ENCODE measurements around the gene FALEC.
A peak's percentile ranks its signal among the peaks of the same experiment; 100 is the strongest.

Gene FALEC

DNA sequence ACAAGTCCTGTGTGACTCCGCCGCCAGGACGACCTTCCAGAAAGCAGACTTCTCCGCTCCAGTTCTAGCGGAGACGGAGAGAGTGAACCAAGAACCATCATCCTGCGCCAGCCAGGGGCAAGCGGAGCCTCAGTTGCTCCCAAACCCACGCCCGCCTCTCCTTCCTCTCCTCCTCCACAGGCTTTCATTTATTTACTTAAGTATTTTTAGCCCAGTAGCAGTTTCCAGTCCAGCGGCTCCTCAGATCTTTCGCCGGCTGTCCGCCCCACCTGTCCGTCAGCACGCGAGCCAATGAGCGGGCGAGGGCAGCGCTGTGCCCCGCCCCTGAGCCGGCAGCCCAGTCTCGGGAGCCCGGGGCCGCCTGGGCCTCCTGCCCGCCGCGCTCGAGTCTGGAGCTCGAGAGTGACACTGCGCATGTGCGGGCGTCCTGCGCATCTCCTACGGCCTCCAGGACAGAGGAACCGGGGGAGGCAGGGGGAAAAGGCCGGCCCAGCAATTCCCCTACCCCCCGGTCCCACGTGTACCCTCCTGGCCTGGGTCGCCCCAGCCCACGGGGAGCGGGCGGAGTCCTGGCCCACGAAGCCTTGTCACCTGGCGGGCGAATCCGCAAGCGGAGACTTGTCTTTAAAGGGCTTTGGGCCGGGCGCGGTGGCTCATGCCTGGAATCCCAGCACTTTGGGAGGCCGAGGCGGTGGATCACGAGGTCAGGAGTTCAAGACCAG is at the start of gene FALEC:
Gene FALEC (plus strand): TSS at position 425 of the 722 bp plus-strand sequence.
- H3K4me1 ChIP-seq (ENCODE audit: control insufficient read depth, insufficient read depth, low read length), result peaks cover 3% of the 10 kb centered on the region
- H3K9ac ChIP-seq (ENCODE audit: low read depth, low read length), result peak within 1 kb of the TSS; percentile 55
- peak within 1 kb of the TSS; percentile 74 for H3K4me3 ChIP-seq (ENCODE audit: low read depth, low read length)
- H3K27me3 ChIP-seq (ENCODE audit: control insufficient read depth, insufficient read depth, low read length), result no peaks in the 10 kb centered on the region
- no peaks in the 10 kb centered on the region for H3K36me3 ChIP-seq (ENCODE audit: control insufficient read depth, insufficient read depth, low read length)
- no peaks in the 10 kb centered on the region for H3K9me3 ChIP-seq (ENCODE audit: control insufficient read depth, insufficient read depth, low read length)

DNA sequence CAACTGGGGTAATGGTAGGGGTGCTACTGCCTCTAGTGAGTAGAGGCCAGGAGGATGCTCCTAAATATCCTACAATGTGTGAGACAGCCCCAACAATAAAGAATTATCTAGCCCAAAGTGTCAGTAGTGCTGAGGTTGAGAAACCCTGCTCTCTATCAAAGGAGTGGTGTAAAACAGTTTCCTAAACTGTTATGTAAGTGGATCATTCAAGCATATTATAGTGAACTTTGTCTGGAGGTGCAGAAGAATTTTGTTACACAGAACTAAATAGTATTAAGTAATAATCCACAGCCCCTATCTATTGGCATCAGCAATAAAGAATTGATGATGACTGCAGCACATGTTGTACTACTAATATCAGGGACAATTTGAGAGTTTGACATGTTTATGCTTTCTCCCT is 48.6 kb upstream of the FALEC start:
- no peaks in the 10 kb centered on the region for H3K9me3 ChIP-seq (ENCODE audit: control insufficient read depth, insufficient read depth, low read length)
- H3K4me1 ChIP-seq (ENCODE audit: control insufficient read depth, insufficient read depth, low read length), result no peaks in the 10 kb centered on the region
- no peak overlapping the region for H3K4me3 ChIP-seq (ENCODE audit: low read depth, low read length)
- no peaks in the 10 kb centered on the region for H3K27me3 ChIP-seq (ENCODE audit: control insufficient read depth, insufficient read depth, low read length)
- no peak overlapping the region for H3K9ac ChIP-seq (ENCODE audit: low read depth, low read length)
- peaks cover 26% of the 10 kb centered on the region for H3K36me3 ChIP-seq (ENCODE audit: control insufficient read depth, insufficient read depth, low read length)

DNA sequence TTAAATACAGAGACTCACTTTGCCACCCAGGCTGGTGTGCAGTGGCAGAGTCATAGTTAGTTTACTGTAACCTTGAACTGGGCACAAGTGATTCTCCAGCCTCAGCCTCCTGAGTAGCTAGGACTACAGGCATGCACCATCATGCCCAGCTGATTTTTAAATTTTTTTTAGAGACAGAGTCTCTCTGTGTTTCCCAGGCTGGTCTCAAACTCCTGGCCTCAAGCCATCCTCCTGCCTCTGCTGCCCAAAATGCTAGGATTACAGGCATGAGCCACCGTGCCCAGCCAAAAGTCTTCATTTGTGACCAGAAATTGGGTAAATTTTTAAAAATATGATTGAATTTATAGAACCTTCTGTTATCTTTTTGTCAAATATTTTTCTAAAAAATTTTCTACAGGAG is 46.3 kb upstream of the FALEC start:
- no peaks in the 10 kb centered on the region for H3K27me3 ChIP-seq (ENCODE audit: control insufficient read depth, insufficient read depth, low read length)
- H3K4me1 ChIP-seq (ENCODE audit: control insufficient read depth, insufficient read depth, low read length), result no peaks in the 10 kb centered on the region
- H3K9me3 ChIP-seq (ENCODE audit: control insufficient read depth, insufficient read depth, low read length), result no peaks in the 10 kb centered on the region
- no peak overlapping the region for H3K9ac ChIP-seq (ENCODE audit: low read depth, low read length)
- H3K4me3 ChIP-seq (ENCODE audit: low read depth, low read length), result no peak overlapping the region
- peaks cover 30% of the 10 kb centered on the region for H3K36me3 ChIP-seq (ENCODE audit: control insufficient read depth, insufficient read depth, low read length)

DNA sequence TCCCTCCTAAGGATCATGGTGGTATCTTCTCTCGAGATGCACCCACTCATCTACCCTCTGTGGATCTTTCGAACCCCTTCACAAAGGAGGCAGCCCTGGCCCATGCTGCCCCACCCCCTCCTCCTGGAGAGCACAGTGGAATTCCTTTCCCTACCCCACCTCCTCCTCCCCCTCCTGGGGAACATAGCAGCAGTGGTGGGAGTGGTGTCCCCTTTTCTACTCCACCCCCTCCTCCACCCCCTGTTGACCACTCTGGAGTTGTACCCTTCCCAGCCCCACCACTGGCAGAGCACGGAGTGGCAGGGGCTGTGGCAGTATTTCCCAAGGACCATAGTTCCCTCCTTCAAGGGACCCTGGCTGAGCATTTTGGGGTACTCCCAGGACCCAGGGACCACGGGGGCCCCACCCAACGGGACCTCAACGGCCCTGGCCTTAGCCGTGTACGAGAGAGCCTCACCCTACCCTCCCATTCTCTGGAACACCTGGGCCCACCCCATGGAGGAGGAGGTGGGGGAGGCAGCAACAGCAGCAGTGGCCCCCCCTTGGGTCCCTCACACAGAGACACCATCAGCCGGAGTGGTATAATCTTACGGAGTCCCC is 42.9 kb upstream of the FALEC start:
- Histone ChIP-seq H3K36me3 (ENCODE audit: control insufficient read depth, insufficient read depth, low read length) (peaks cover 23% of the 10 kb centered on the region), H3K9ac (ENCODE audit: low read depth, low read length) (no peak overlapping the region), H3K4me1 (ENCODE audit: control insufficient read depth, insufficient read depth, low read length) (no peaks in the 10 kb centered on the region)

DNA sequence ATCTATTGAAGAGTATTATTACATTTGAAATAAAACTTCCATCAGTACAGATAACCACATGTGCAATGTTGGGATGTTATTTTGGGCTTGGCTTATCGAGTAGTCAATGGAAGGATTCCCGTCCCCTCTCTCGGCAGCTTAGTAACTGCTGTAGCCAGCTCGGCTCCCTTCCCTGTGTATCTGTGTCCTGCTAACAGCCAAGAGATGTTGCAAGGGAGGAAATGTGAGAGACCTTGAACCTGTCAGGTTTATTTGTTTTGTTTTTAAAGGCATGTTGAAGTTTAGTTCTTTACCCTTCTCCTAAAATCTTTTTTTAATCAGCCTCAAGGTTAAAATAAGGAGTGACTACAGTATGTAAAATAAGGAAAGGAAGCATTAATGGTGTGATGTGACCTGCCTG is 41.9 kb upstream of the FALEC start:
- H3K9ac ChIP-seq (ENCODE audit: low read depth, low read length), result no peak overlapping the region
- H3K9me3 ChIP-seq (ENCODE audit: control insufficient read depth, insufficient read depth, low read length), result no peaks in the 10 kb centered on the region
- H3K36me3 ChIP-seq (ENCODE audit: control insufficient read depth, insufficient read depth, low read length), result peaks cover 23% of the 10 kb centered on the region
- no peaks in the 10 kb centered on the region for H3K27me3 ChIP-seq (ENCODE audit: control insufficient read depth, insufficient read depth, low read length)
- no peaks in the 10 kb centered on the region for H3K4me1 ChIP-seq (ENCODE audit: control insufficient read depth, insufficient read depth, low read length)
- no peak overlapping the region for H3K4me3 ChIP-seq (ENCODE audit: low read depth, low read length)

More for the DNA sequence above, 42.9 kb upstream of the FALEC start:
- Histone ChIP-seq H3K27me3 (ENCODE audit: control insufficient read depth, insufficient read depth, low read length) (no peaks in the 10 kb centered on the region), H3K4me3 (ENCODE audit: low read depth, low read length) (no peak overlapping the region), H3K9me3 (ENCODE audit: control insufficient read depth, insufficient read depth, low read length) (no peaks in the 10 kb centered on the region)

DNA sequence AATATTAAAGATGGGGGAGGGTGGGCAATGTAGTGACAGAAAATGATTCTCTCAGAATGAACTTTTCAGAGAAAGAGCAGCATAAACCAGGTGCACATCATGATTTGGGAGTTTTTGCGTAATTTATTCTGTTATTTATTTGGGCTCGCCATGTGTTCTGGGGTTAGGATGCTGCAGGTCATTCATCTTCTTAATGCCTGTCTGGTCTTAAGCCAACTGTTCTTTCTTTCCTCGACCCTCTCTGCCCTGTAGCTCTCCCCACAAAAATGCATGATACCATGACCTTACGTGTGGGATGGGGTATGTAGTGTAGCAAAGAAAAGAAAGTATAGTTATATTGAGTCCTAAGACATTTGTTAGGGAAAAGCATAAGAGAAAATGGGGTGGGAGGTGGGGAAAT is 40.7 kb upstream of the FALEC start:
- Histone ChIP-seq H3K36me3 (ENCODE audit: control insufficient read depth, insufficient read depth, low read length) (peaks cover 23% of the 10 kb centered on the region), H3K9me3 (ENCODE audit: control insufficient read depth, insufficient read depth, low read length) (no peaks in the 10 kb centered on the region), H3K27me3 (ENCODE audit: control insufficient read depth, insufficient read depth, low read length) (peaks cover 6% of the 10 kb centered on the region), H3K9ac (ENCODE audit: low read depth, low read length) (no peak overlapping the region), H3K4me3 (ENCODE audit: low read depth, low read length) (no peak overlapping the region), H3K4me1 (ENCODE audit: control insufficient read depth, insufficient read depth, low read length) (no peaks in the 10 kb centered on the region)

DNA sequence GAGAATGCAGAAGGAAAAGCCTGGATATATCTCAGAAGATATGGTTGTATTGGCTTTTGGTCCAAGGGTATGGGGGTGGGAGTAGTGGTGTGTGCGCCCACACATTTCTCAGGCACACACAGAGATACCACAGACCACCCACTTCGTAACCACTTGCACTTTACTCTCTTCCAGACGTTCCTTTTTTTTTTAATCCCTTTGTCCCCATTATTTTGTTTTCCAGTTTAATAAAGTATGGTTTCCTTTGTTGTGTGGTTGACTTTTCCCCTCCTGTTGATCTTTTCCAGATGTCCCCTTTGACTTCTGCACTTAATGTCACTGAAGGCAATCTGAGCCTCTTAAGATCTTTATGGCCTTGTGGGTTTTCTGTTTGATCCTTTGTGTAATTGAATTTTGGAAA is 38.8 kb upstream of the FALEC start:
- Histone ChIP-seq H3K27me3 (ENCODE audit: control insufficient read depth, insufficient read depth, low read length) (peaks cover 6% of the 10 kb centered on the region), H3K9me3 (ENCODE audit: control insufficient read depth, insufficient read depth, low read length) (no peaks in the 10 kb centered on the region), H3K36me3 (ENCODE audit: control insufficient read depth, insufficient read depth, low read length) (peaks cover 8% of the 10 kb centered on the region), H3K4me3 (ENCODE audit: low read depth, low read length) (no peak overlapping the region), H3K4me1 (ENCODE audit: control insufficient read depth, insufficient read depth, low read length) (no peaks in the 10 kb centered on the region), H3K9ac (ENCODE audit: low read depth, low read length) (no peak overlapping the region)

DNA sequence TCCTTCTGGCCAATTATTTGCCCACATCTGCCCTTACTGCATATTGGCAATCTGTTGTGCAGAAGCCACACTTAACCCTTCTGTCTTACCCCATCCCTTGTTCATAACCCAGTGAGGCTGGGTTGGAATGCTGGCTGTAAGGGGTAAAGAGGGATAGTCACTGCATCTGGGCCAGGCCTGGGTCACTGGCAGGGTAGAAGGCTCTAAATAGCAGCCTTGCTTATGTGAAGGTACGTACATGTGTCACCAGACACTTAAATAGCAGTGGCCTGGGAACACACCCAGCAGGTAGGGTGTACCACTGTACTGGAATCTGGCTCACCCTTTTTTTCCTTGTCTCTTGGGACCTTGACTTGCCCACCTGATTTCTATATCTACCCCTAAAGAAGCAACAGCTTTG is 38.2 kb upstream of the FALEC start:
- Histone ChIP-seq H3K4me3 (ENCODE audit: low read depth, low read length) (no peak overlapping the region), H3K36me3 (ENCODE audit: control insufficient read depth, insufficient read depth, low read length) (peaks cover 2% of the 10 kb centered on the region), H3K9me3 (ENCODE audit: control insufficient read depth, insufficient read depth, low read length) (no peaks in the 10 kb centered on the region), H3K27me3 (ENCODE audit: control insufficient read depth, insufficient read depth, low read length) (peaks cover 6% of the 10 kb centered on the region), H3K9ac (ENCODE audit: low read depth, low read length) (no peak overlapping the region), H3K4me1 (ENCODE audit: control insufficient read depth, insufficient read depth, low read length) (no peaks in the 10 kb centered on the region)

DNA sequence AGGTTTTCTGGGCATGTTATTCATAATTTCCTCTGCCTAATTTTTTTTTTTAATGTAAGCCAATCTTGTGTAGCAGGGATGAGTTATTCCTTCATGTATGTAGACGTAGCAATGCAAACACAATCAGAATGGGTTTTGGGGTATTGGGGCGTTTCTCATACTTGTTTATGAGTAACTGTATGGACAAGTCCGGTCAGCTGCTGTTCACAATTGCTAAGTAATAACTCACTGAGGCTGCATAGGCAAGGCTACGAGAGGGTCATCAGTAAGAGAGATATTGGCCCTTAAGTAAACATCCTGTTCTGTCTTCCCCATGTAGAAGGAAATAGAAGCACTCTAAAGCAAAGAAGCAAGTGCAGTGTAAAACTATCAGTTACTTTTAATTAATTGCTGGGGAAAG is 37.8 kb upstream of the FALEC start:
- Histone ChIP-seq H3K36me3 (ENCODE audit: control insufficient read depth, insufficient read depth, low read length) (no peaks in the 10 kb centered on the region), H3K4me1 (ENCODE audit: control insufficient read depth, insufficient read depth, low read length) (no peaks in the 10 kb centered on the region), H3K4me3 (ENCODE audit: low read depth, low read length) (no peak overlapping the region), H3K9ac (ENCODE audit: low read depth, low read length) (no peak overlapping the region), H3K27me3 (ENCODE audit: control insufficient read depth, insufficient read depth, low read length) (peaks cover 6% of the 10 kb centered on the region), H3K9me3 (ENCODE audit: control insufficient read depth, insufficient read depth, low read length) (no peaks in the 10 kb centered on the region)

DNA sequence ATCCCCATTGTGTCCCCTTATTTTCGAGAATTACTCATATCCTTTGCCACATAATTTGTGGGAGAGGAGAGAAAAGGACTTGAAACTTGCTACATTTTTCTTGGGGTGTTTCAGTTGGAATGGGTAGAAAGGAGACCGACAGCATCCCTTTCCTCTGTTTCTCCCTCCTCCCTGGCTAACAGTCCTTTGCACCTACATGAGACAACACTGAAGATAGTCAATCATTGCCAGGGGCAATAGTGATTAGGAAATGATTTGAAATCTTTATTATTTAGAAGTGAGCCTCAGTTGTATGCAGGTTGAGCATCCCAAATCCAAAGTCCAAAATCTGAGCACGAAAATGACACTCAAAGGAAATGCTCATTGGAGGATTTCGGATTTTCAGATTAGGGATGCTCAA is 36.2 kb upstream of the FALEC start:
- H3K9me3 ChIP-seq (ENCODE audit: control insufficient read depth, insufficient read depth, low read length), result no peaks in the 10 kb centered on the region
- H3K4me3 ChIP-seq (ENCODE audit: low read depth, low read length), result no peak overlapping the region
- no peaks in the 10 kb centered on the region for H3K36me3 ChIP-seq (ENCODE audit: control insufficient read depth, insufficient read depth, low read length)
- H3K27me3 ChIP-seq (ENCODE audit: control insufficient read depth, insufficient read depth, low read length), result peaks cover 6% of the 10 kb centered on the region
- H3K4me1 ChIP-seq (ENCODE audit: control insufficient read depth, insufficient read depth, low read length), result no peaks in the 10 kb centered on the region
- H3K9ac ChIP-seq (ENCODE audit: low read depth, low read length), result no peak overlapping the region

DNA sequence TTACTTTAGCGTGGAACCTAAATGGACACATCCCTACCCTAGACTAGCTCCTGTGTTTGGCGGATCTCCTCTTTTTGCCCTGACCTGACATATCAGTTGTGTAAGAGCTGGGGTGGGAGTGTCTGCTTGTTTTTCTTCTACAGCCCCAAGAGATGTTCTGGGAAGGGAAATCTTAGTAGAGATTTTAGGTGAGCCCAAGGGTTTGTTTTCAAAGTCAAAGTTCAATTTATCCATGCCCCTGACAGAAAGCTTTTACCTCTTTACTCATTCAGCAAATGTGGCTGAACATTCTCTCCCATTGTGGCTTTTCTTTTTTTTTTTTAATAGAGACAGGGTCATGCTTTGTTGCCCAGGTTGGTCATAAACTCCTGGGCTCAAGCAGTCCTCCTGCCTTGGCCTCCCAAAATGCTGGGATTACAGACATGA is 35.6 kb upstream of the FALEC start:
- Histone ChIP-seq H3K36me3 (ENCODE audit: control insufficient read depth, insufficient read depth, low read length) (no peaks in the 10 kb centered on the region), H3K9ac (ENCODE audit: low read depth, low read length) (no peak overlapping the region), H3K27me3 (ENCODE audit: control insufficient read depth, insufficient read depth, low read length) (peaks cover 6% of the 10 kb centered on the region), H3K9me3 (ENCODE audit: control insufficient read depth, insufficient read depth, low read length) (no peaks in the 10 kb centered on the region), H3K4me3 (ENCODE audit: low read depth, low read length) (no peak overlapping the region), H3K4me1 (ENCODE audit: control insufficient read depth, insufficient read depth, low read length) (no peaks in the 10 kb centered on the region)

DNA sequence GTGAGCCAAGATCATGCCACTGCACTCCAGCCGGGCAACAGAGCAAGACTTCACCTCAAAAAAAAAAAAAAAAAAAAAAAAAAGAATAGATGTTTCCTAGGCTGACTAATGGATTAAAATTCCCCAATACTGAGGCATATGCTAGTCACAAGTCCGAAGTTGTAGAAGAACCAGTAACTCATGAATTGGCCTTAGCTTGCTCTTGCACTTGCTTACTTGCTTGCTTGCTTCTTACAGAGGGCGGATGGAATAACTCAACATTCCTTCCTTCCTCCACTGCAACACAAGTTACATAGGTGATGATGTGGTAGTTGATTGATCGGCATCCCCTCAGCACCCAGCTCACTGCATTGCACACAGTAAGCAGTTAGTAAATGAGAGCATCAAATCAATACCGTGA is 31.1 kb upstream of the FALEC start:
- no peak overlapping the region for H3K4me3 ChIP-seq (ENCODE audit: low read depth, low read length)
- peaks cover 2% of the 10 kb centered on the region for H3K27me3 ChIP-seq (ENCODE audit: control insufficient read depth, insufficient read depth, low read length)
- H3K9me3 ChIP-seq (ENCODE audit: control insufficient read depth, insufficient read depth, low read length), result no peaks in the 10 kb centered on the region
- no peaks in the 10 kb centered on the region for H3K4me1 ChIP-seq (ENCODE audit: control insufficient read depth, insufficient read depth, low read length)
- no peak overlapping the region for H3K9ac ChIP-seq (ENCODE audit: low read depth, low read length)
- peaks cover 9% of the 10 kb centered on the region for H3K36me3 ChIP-seq (ENCODE audit: control insufficient read depth, insufficient read depth, low read length)

Measured in iPS-15b (cell line).